CD14-positive monocyte (primary cell): ENCODE measurements around the gene FOXG1. TPM values are rescaled to one million over a fixed set of nuclear protein-coding genes. Genes with fewer than 3 reads are reported as not detected.

Source experiments
- DNase-seq, 3 donors: peaks; one replicate each; pipeline ENCODE4 v3.0.0-alpha.2; 2011 to 2022
- H2AFZ ChIP-seq: 2 replicates; pipeline ENCODE4 v1.6.0; 2012; ENCODE audit warnings: mild to moderate bottlenecking, low read depth, low read length, inconsistent platforms; ENCODE audit not compliant: insufficient read depth, poor library complexity, severe bottlenecking
- H3K27ac ChIP-seq, 2 donors: 1 replicate in 1 of 2; 2 replicates in 1 of 2; pipeline ENCODE4 v1.5.1; 2012 to 2013; ENCODE audit warnings: low read length in 2 of 2, control low read depth in 1 of 2, inconsistent platforms in 1 of 2, low read depth in 1 of 2, mild to moderate bottlenecking in 1 of 2
- H3K27me3 ChIP-seq, 2 donors: one replicate each; pipeline versions ENCODE4 v1.6.0 to v1.6.1; 2011 to 2013; ENCODE audit warnings: low read length in 2 of 2; ENCODE audit not compliant: control insufficient read depth in 2 of 2, insufficient read depth in 2 of 2
- H3K36me3 ChIP-seq, 2 donors: replicated peaks in 1 of 2; 1 replicate in 1 of 2; 2 replicates in 1 of 2; pipeline versions ENCODE4 v1.5.1 to v1.6.1; 2012 to 2013; ENCODE audit warnings: low read length in 2 of 2, control low read depth in 1 of 2, inconsistent platforms in 1 of 2, mild to moderate bottlenecking in 1 of 2; ENCODE audit not compliant: insufficient read depth in 2 of 2, control insufficient read depth in 1 of 2
- H3K4me1 ChIP-seq, 2 donors: 1 replicate in 1 of 2; 2 replicates in 1 of 2; pipeline versions ENCODE4 v1.5.1 to v1.6.1; 2012 to 2013; ENCODE audit warnings: low read length in 2 of 2, control low read depth in 1 of 2, inconsistent platforms in 1 of 2, mild to moderate bottlenecking in 1 of 2, moderate library complexity in 1 of 2; ENCODE audit not compliant: insufficient read depth in 2 of 2, control insufficient read depth in 1 of 2
- H3K4me2 ChIP-seq: replicated peaks from 2 replicates; pipeline ENCODE3; 2012; ENCODE audit warnings: low read length, moderate library complexity, mild to moderate bottlenecking; ENCODE audit not compliant: poor library complexity, severe bottlenecking; ENCODE audit errors: extremely low read depth
- H3K4me3 ChIP-seq, 3 experiments: fragments of 200-600 bp in 1 of 3; sonication (generic) in 1 of 3; replicated peaks in 1 of 3; 1 replicate in 2 of 3; 2 replicates in 1 of 3; pipeline ENCODE4 v1.5.1; 2011 to 2013; ENCODE audit warnings: low read length in 3 of 3, mild to moderate bottlenecking in 3 of 3, control low read depth in 2 of 3, low read depth in 2 of 3, inconsistent platforms in 1 of 3, moderate library complexity in 1 of 3
- H3K79me2 ChIP-seq: 2 replicates; pipeline ENCODE4 v1.6.0; 2012; ENCODE audit warnings: mild to moderate bottlenecking, control low read depth, inconsistent platforms, low read length, moderate library complexity; ENCODE audit not compliant: insufficient read depth
- H3K9ac ChIP-seq: 2 replicates; pipeline ENCODE4 v1.6.0; 2017; ENCODE audit warnings: low read length, mild to moderate bottlenecking; ENCODE audit not compliant: insufficient read depth, poor library complexity, severe bottlenecking
- H3K9me3 ChIP-seq, 2 donors: replicated peaks in 1 of 2; 1 replicate in 1 of 2; 2 replicates in 1 of 2; pipeline versions ENCODE4 v1.5.1 to v1.6.1; 2012 to 2013; ENCODE audit warnings: low read length in 2 of 2, control low read depth in 1 of 2; ENCODE audit not compliant: control insufficient read depth in 1 of 2, insufficient read depth in 1 of 2
- H4K20me1 ChIP-seq: 2 replicates; pipeline ENCODE4 v1.6.0; 2012; ENCODE audit warnings: mild to moderate bottlenecking, low read length, control low read depth, moderate library complexity; ENCODE audit not compliant: insufficient read depth
- H3K27ac Mint-ChIP-seq, 7 donors: one replicate each; pipeline ENCODE4 v1.8.0; 2020; ENCODE audit warnings: mild to moderate bottlenecking in 7 of 7, mixed read lengths in 7 of 7, moderate library complexity in 6 of 7, inconsistent platforms in 2 of 7
- H3K27me3 Mint-ChIP-seq, 3 donors: one replicate each; pipeline ENCODE4 v1.8.0; 2021 to 2022; ENCODE audit warnings: low read depth in 3 of 3, mild to moderate bottlenecking in 3 of 3, mixed read lengths in 3 of 3, moderate library complexity in 3 of 3, inconsistent platforms in 1 of 3
- H3K36me3 Mint-ChIP-seq, 2 donors: one replicate each; pipeline ENCODE4 v1.8.0; 2020; ENCODE audit warnings: mixed read lengths in 2 of 2, inconsistent platforms in 1 of 2, mild to moderate bottlenecking in 1 of 2
- H3K4me1 Mint-ChIP-seq: one replicate; pipeline ENCODE4 v1.8.0; 2020; ENCODE audit warnings: mild to moderate bottlenecking, mixed read lengths
- H3K4me3 Mint-ChIP-seq, 2 donors: one replicate each; pipeline ENCODE4 v1.8.0; 2020; ENCODE audit warnings: mild to moderate bottlenecking in 2 of 2, mixed read lengths in 2 of 2, moderate library complexity in 1 of 2
- H3K9me3 Mint-ChIP-seq, 7 donors: one replicate each; pipeline ENCODE4 v1.8.0; 2020 to 2022; ENCODE audit warnings: mixed read lengths in 7 of 7, mild to moderate bottlenecking in 6 of 7, moderate library complexity in 6 of 7, inconsistent platforms in 2 of 7
- WGBS: methylation state at CpG from one replicate; pipeline ENCODE4 v1.1.5; 2013; ENCODE audit warnings: missing lambda C conversion rate; ENCODE audit not compliant: insufficient coverage; 5-methylcytosine and 5-hydroxymethylcytosine counted together
- intact Hi-C, 2 donors: fragments of 100-400 bp; cut with micrococcal nuclease; formaldehyde crosslinking; loops; one replicate each; pipeline versions ENCODE4 v1.15.0 to v1.15.1; 2023
- polyA plus RNA-seq, 3 donors: library from polyadenylated mRNA; depleted of rRNA in 1 of 3; unstranded in 2 of 3; stranded (reverse) in 1 of 3; fragments of 300-500 nt in 2 of 3; fragments of >200 nt in 1 of 3; fragmentation: Illumina TruSeq in 2 of 3; gene quantifications; 1 replicate in 2 of 3; 2 replicates in 1 of 3; pipeline ENCODE4 v1.2.3, GENCODE V29; 2012 to 2021
- TF ChIP-seq, protein P1 (sequence below): fragments of 200-600 bp; IDR thresholded peaks from one replicate; pipeline ENCODE4 v1.8.0; 2022; ENCODE audit warnings: antibody characterized with exemption, mild to moderate bottlenecking

FOXG1 gene
- polyA plus RNA-seq, 3 donors = not detected

DNA sequence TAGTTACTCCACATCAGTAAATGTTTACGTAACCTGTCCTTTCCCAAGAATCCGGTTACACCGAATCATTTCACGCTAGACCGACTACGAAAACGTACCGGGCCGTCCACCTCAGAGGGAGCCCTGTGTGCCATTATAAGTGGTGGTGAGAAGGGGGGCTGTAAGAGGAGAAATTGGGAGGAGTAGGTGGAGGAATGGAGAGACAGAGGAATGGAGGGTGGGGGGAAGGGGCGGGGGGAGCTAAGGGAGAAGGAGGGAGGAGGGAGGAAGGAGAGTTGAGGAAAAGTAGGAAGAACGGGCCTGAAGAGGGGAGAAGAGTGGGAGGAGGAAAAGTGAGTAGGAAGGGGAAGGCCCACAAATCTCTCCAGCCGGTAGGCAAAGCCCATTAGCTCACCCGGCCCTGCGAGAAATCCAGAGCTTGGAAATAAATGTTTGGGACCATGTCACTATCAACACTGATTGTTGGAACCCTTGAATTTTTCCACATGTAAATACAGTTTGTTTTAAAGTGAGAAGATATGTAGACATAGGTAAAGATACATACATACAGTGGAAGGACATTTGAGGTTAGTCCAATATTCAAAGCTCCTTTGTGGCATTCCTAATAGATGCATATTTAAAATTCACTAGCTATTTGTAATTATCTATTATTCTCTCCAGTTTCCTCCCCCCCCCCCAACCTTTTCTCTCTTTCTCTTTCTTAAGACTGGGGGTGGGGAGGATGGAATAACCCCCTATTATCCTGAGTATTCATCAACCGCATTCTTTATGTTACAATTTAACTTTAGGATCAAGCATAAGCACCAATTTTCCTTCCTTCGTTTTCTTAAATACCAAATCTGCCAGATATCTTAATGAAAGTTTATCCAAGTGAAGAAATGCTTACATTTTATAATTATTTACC, 2.1 kb upstream of the FOXG1 start:
- Histone ChIP-seq H3K36me3 (no peaks in the 10 kb centered on the region), H3K4me1 (no peaks in the 10 kb centered on the region), H3K79me2 (no peaks in the 10 kb centered on the region), H3K9ac (no peak overlapping the region), H3K4me2 (no peak overlapping the region), H3K4me3 (no peak overlapping the region), H3K9me3 (peaks cover 15 to 61% of the 10 kb centered on the region in 2 donors), H3K27ac (no peak overlapping the region), H4K20me1 (no peaks in the 10 kb centered on the region), H2AFZ (no peak overlapping the region), H3K27me3 (peaks cover 87 to 92% of the 10 kb centered on the region in 2 donors)
- Mint-ChIP-seq H3K27ac (no peak overlapping the region), H3K4me3 (peak overlapping the region in 1 of 2 donors; percentile 81), H3K36me3 (peaks cover 3 to 10% of the 10 kb centered on the region in 2 donors), H3K27me3 (peaks cover 86 to 93% (median 93%) of the 10 kb centered on the region in 3 donors), H3K9me3 (peaks cover 5 to 57% (median 42%) of the 10 kb centered on the region in 7 donors), H3K4me1 (peaks cover 14% of the 10 kb centered on the region)
- TF ChIP-seq, protein P1, sequence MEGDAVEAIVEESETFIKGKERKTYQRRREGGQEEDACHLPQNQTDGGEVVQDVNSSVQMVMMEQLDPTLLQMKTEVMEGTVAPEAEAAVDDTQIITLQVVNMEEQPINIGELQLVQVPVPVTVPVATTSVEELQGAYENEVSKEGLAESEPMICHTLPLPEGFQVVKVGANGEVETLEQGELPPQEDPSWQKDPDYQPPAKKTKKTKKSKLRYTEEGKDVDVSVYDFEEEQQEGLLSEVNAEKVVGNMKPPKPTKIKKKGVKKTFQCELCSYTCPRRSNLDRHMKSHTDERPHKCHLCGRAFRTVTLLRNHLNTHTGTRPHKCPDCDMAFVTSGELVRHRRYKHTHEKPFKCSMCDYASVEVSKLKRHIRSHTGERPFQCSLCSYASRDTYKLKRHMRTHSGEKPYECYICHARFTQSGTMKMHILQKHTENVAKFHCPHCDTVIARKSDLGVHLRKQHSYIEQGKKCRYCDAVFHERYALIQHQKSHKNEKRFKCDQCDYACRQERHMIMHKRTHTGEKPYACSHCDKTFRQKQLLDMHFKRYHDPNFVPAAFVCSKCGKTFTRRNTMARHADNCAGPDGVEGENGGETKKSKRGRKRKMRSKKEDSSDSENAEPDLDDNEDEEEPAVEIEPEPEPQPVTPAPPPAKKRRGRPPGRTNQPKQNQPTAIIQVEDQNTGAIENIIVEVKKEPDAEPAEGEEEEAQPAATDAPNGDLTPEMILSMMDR = no peak
- WGBS = 13% methylated on average over 1 of the region's 16 CpGs
- intact Hi-C loops = no loop called here
- no peak for DNase-seq

DNA sequence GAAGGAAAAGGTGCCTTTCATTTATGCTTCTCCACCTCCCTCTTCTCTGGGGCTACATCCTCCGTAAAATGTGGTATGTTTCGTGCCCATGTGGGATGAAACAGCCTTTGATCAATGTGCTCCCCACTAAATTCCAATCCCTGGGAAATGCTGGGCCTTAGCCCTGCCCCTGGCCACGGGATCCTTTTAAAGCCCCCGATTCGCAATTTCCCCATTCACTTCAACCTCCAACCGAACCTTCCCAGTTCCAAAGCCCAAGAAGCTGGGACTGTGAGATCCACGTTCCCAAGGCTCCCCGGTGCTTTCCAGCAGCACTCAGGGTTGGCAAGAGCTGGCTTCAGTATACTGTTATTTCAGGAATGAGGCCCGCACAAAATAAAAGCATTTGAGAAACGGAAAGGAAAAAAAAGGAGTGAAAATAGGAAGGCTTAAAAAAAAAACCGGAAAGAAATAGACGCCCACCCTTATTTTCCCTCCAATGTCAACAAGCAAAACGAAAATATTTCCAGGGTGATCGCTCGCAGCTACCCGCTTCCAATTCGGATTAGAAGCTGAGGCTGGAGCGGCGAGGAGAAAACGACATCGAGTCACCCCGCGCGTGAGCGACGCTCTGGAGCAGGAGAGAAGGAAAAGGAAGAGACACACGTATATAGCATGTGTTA, 1.3 kb upstream of the FOXG1 start:
- WGBS = 8% methylated on average over 14 of the region's 27 CpGs
- Mint-ChIP-seq H3K27me3 (peaks cover 80 to 88% (median 87%) of the 10 kb centered on the region in 3 donors), H3K27ac (peak overlapping the region in 1 of 7 donors; percentile 41), H3K36me3 (peaks cover 3 to 10% of the 10 kb centered on the region in 2 donors), H3K9me3 (peaks cover 5 to 52% (median 37%) of the 10 kb centered on the region in 7 donors), H3K4me3 (peak overlapping the region in 1 of 2 donors; percentile 81), H3K4me1 (peaks cover 14% of the 10 kb centered on the region)
- Histone ChIP-seq H3K36me3 (no peaks in the 10 kb centered on the region), H3K9me3 (peaks cover 15 to 53% of the 10 kb centered on the region in 2 donors), H3K27me3 (peaks cover 85 to 92% of the 10 kb centered on the region in 2 donors), H4K20me1 (no peaks in the 10 kb centered on the region), H2AFZ (no peak overlapping the region), H3K4me2 (peak overlapping the region; percentile 50), H3K4me1 (no peaks in the 10 kb centered on the region), H3K79me2 (no peaks in the 10 kb centered on the region), H3K4me3 (no peak overlapping the region), H3K9ac (no peak overlapping the region), H3K27ac (no peak overlapping the region)
- DNase-seq = no peak
- TF ChIP-seq, protein P1 = no peak
- intact Hi-C loops = no loop called here
